ENCODE measurements around the gene IFT81.

Gene IFT81

GRCh38 chr12:110246636-110247339, 122.6 kb downstream of the IFT81 start:
- TF ChIP-seq, protein P1, sequence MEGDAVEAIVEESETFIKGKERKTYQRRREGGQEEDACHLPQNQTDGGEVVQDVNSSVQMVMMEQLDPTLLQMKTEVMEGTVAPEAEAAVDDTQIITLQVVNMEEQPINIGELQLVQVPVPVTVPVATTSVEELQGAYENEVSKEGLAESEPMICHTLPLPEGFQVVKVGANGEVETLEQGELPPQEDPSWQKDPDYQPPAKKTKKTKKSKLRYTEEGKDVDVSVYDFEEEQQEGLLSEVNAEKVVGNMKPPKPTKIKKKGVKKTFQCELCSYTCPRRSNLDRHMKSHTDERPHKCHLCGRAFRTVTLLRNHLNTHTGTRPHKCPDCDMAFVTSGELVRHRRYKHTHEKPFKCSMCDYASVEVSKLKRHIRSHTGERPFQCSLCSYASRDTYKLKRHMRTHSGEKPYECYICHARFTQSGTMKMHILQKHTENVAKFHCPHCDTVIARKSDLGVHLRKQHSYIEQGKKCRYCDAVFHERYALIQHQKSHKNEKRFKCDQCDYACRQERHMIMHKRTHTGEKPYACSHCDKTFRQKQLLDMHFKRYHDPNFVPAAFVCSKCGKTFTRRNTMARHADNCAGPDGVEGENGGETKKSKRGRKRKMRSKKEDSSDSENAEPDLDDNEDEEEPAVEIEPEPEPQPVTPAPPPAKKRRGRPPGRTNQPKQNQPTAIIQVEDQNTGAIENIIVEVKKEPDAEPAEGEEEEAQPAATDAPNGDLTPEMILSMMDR (IDR thresholded peaks at IDR 0.05; ENCODE audit: insufficient read depth, low read depth, low read length, missing control alignments): no peak
- no peak overlapping the region for H3K4me3 ChIP-seq (ENCODE audit: low read depth, low read length)
- no peak for DNase-seq (ENCODE audit: low read depth)

DNA sequence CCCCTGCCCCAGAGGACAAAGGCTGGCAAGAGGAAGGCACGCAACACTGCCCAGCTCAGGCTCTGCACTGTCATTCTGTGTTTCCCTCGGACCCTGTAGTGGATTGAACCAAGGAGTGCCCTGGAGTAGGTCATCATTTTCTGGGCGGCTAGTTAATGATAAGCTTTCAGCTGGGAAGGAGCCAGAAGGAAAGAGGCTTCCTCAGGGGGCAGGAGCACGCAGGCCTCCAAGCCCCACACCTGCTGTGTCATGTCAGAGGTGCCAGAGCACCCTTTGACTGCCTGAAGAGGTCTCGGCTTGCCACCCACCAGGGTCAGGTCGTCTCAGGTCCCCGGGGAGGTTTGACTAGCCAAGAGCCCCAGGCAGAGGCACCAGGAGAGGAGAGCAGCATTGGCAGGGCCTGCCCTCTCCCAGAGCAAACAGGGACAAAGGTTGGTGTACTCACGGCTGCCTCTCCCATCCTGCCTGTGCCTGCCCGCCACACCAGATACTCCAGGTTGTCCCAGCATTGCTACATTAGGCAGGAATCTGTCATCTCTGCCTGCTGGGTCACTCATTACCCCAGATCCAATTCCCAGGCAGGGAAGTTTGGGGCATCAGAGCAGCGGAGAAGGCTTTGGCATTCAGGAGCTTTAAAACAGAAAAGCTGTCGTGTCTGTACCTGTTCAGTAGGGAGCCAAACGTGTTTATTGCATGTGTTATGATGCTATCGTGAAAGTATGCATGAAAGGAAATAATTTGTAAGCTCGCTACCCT, 123.4 kb downstream of the IFT81 start:
- no peak overlapping the region for H3K4me3 ChIP-seq (ENCODE audit: low read depth, low read length)
- no peak for DNase-seq (ENCODE audit: low read depth)
- TF ChIP-seq, protein P1 (IDR thresholded peaks at IDR 0.05; ENCODE audit: insufficient read depth, low read depth, low read length, missing control alignments): no peak

GRCh38 chr12:110248096-110248447, 123.9 kb downstream of the IFT81 start:
- DNase-seq (ENCODE audit: low read depth): no peak
- TF ChIP-seq, protein P1 (IDR thresholded peaks at IDR 0.05; ENCODE audit: insufficient read depth, low read depth, low read length, missing control alignments): no peak
- no peak overlapping the region for H3K4me3 ChIP-seq (ENCODE audit: low read depth, low read length)

- no peak overlapping the region for H3K4me3 ChIP-seq (ENCODE audit: low read depth, low read length)
- DNase-seq (ENCODE audit: low read depth): no peak
- TF ChIP-seq, protein P1 (IDR thresholded peaks at IDR 0.05; ENCODE audit: insufficient read depth, low read depth, low read length, missing control alignments): no peak
These were observed 124.9 kb downstream of the IFT81 start for GRCh38 chr12:110249105-110249504.

DNA sequence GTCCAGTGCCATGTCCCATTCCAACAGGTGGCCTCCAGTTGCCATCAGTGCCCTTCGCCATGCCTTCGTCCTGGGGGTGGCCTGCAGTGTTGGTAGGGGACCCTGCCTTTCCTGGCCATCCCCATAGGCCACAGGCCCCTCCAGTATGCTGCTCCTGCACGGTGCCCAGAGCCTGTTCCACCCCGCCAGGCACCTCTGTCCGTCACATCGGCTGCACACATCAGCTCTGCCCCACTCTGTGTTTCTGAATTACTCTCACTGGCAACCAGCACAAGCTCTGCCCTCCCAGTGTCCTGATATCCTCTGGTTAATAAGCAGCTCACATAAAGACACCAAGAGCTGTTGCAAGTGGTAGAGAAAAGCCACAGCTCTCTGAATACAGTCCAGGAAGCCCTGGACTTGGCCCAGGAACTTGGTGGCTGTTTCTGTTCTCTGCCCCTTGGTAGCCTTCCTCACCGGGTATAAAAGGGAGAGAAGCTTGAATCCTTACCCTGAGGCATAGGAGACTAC, 125.6 kb downstream of the IFT81 start:
- TF ChIP-seq, protein P1 (IDR thresholded peaks at IDR 0.05; ENCODE audit: insufficient read depth, low read depth, low read length, missing control alignments): no peak
- H3K4me3 ChIP-seq (ENCODE audit: low read depth, low read length): no peak overlapping the region
- no peak for DNase-seq (ENCODE audit: low read depth)

GRCh38 chr12:110251381-110251780, 127.2 kb downstream of the IFT81 start:
- TF ChIP-seq, protein P1 (IDR thresholded peaks at IDR 0.05; ENCODE audit: insufficient read depth, low read depth, low read length, missing control alignments): no peak
- no peak overlapping the region for H3K4me3 ChIP-seq (ENCODE audit: low read depth, low read length)
- DNase-seq (ENCODE audit: low read depth): no peak
